ENCODE results near the gene ALK.

The ALK gene

DNA sequence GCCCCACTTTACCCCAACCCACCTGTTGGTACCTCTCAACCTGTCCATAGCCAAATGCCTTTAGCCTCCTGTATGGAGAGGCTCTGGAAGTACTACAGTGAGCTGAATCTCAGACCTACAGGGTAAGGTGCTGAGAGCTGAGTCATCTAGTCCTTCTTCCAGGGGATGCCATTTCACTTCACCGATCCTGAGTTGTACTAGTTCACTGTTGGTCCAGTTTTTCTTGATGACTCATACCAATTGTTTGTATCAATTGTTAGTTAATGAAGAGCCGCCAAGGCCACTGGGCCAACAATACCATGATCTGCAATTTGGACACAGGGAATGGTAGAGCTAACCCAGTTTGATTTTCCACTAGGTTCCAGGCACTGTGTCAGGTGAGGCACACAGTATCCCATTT is 549.2 kb downstream of the ALK start:
- H3K4me3 ChIP-seq (ENCODE audit: low read depth, low read length), result no peak overlapping the region
- TF ChIP-seq, protein P1, sequence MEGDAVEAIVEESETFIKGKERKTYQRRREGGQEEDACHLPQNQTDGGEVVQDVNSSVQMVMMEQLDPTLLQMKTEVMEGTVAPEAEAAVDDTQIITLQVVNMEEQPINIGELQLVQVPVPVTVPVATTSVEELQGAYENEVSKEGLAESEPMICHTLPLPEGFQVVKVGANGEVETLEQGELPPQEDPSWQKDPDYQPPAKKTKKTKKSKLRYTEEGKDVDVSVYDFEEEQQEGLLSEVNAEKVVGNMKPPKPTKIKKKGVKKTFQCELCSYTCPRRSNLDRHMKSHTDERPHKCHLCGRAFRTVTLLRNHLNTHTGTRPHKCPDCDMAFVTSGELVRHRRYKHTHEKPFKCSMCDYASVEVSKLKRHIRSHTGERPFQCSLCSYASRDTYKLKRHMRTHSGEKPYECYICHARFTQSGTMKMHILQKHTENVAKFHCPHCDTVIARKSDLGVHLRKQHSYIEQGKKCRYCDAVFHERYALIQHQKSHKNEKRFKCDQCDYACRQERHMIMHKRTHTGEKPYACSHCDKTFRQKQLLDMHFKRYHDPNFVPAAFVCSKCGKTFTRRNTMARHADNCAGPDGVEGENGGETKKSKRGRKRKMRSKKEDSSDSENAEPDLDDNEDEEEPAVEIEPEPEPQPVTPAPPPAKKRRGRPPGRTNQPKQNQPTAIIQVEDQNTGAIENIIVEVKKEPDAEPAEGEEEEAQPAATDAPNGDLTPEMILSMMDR (IDR thresholded peaks at IDR 0.05; ENCODE audit: low read depth, low read length), result no peak
- TF ChIP-seq, protein P2, sequence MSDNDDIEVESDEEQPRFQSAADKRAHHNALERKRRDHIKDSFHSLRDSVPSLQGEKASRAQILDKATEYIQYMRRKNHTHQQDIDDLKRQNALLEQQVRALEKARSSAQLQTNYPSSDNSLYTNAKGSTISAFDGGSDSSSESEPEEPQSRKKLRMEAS (IDR thresholded peaks at IDR 0.05; ENCODE audit: low read depth, low read length), result no peak
- TF ChIP-seq POLR2A (IDR thresholded peaks at IDR 0.05; ENCODE audit: extremely low read depth, insufficient read length) (no peak), MYC (IDR thresholded peaks at IDR 0.05; ENCODE audit: low read depth, low read length) (no peak)
- no peak for DNase-seq (ENCODE audit: low read depth)

DNA sequence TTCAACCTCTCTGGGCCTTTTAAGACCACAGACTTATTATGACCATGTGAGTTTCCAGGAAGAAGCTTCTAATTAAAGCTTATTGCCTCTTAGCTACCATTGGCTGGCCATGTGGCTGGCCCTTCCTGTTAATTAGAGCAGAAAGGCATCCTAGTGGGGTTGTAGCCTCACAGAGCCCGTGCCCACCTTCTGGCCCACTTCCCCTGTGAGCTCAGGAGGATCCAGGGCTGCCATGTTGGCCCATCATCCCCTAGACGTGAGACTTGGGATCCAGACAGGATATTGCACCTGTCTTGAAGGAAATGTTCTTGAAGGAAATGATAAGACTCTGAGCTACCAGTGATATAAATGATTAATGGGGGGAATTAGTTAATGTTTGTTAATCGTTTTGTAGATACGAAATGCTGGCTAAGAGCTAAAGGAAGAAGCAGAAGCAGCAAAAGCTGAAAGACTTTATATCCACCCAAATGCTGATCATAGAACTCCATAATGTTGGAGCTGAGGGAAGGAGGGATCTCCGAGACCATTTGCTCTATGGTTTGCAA is 550.7 kb downstream of the ALK start:
- no peak for DNase-seq (ENCODE audit: low read depth)
- H3K4me3 ChIP-seq (ENCODE audit: low read depth, low read length), result no peak overlapping the region
- TF ChIP-seq POLR2A (IDR thresholded peaks at IDR 0.05; ENCODE audit: extremely low read depth, insufficient read length) (no peak), MYC (IDR thresholded peaks at IDR 0.05; ENCODE audit: low read depth, low read length) (no peak)
- TF ChIP-seq, protein P2 (IDR thresholded peaks at IDR 0.05; ENCODE audit: low read depth, low read length), result no peak
- TF ChIP-seq, protein P1 (IDR thresholded peaks at IDR 0.05; ENCODE audit: low read depth, low read length), result no peak

DNA sequence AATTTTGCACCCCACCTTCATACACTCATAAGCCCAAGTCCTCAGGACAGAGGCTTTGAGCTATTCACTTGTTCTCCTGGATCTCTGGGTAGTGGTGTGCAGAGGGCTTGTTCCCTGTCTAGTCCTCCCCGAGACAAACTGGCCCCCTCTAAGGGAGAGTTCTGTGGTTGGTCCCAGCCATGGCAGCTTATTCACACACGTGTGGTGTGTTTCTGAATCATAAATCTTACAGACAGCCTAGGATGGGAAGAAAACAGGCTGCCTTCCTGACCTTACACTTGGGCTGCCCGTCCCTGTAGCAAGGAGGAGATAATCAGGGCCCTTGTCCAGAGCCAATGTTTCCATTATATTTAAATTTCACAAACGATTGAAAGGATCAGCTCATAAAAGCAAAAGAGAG is 551.2 kb downstream of the ALK start:
- DNase-seq (ENCODE audit: low read depth), result no peak
- H3K4me3 ChIP-seq (ENCODE audit: low read depth, low read length), result no peak overlapping the region
- TF ChIP-seq, protein P2 (IDR thresholded peaks at IDR 0.05; ENCODE audit: low read depth, low read length), result no peak
- TF ChIP-seq MYC (IDR thresholded peaks at IDR 0.05; ENCODE audit: low read depth, low read length), result no peak
- no peak for TF ChIP-seq POLR2A (IDR thresholded peaks at IDR 0.05; ENCODE audit: extremely low read depth, insufficient read length)
- TF ChIP-seq, protein P1 (IDR thresholded peaks at IDR 0.05; ENCODE audit: low read depth, low read length), result no peak

DNA sequence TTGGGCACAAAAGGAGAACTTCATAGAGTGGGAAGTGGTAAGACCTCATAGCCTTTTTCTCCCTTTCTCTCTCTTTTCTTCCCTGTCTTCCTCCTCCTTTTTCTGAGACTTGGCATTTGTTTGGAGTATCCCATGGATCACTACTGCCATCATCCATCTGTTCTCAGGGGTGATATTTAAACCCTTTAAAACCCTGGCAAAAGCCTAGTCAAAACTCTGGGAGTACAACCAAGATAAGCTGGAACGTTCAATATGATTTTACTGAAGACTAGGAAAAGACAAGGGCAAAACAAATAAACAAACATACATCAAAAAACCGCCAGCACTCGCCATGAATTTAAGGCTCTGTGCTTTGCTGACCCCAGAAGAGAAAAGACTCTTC is 552.7 kb downstream of the ALK start:
- no peak for DNase-seq (ENCODE audit: low read depth)
- H3K4me3 ChIP-seq (ENCODE audit: low read depth, low read length), result no peak overlapping the region
- TF ChIP-seq, protein P1 (IDR thresholded peaks at IDR 0.05; ENCODE audit: low read depth, low read length), result no peak
- TF ChIP-seq POLR2A (IDR thresholded peaks at IDR 0.05; ENCODE audit: extremely low read depth, insufficient read length) (no peak), MYC (IDR thresholded peaks at IDR 0.05; ENCODE audit: low read depth, low read length) (no peak)
- TF ChIP-seq, protein P2 (IDR thresholded peaks at IDR 0.05; ENCODE audit: low read depth, low read length), result no peak

DNA sequence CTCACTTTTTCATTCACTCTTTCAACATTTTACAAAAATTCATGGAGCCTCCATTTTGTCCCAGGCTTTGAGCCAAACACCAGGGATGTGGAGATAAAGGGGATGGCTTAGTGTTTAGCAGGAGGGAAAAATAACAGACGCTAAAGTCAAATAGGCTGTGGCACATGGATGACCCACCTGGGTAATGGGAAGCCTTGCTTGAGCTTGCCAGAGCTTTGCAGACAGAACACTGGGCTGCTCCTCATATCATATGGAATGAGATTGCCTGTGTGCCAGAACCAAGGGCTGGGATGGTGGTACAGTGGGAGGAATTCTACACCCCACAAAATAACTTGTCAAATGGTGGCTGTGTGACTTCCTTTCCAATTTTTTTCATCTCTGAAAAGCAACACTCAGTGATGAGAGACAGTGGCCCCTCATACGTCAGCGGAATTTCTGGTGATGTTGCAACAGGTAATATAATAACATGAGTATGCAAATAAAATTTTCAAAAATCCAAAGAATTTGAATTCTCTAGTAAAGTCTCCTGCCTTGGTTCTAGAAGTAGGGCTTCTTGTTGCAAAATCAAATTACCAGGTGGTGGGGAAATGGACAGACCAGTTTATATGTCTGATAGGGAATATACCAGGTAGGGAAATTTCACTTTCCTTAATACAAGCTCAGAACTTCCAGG is 553.3 kb downstream of the ALK start:
- TF ChIP-seq, protein P2 (IDR thresholded peaks at IDR 0.05; ENCODE audit: low read depth, low read length), result no peak
- no peak for TF ChIP-seq POLR2A (IDR thresholded peaks at IDR 0.05; ENCODE audit: extremely low read depth, insufficient read length)
- TF ChIP-seq, protein P1 (IDR thresholded peaks at IDR 0.05; ENCODE audit: low read depth, low read length), result no peak
- TF ChIP-seq MYC (IDR thresholded peaks at IDR 0.05; ENCODE audit: low read depth, low read length), result no peak
- no peak for DNase-seq (ENCODE audit: low read depth)

More for the DNA sequence above, 553.3 kb downstream of the ALK start:
- no peak overlapping the region for H3K4me3 ChIP-seq (ENCODE audit: low read depth, low read length)

Measured in NB4 (cell line).